GM18511 (cell line): Measurements from ENCODE around the gene RASD1.

Experiments
- ATAC-seq: cut with Tn5 transposase; IDR thresholded peaks from one replicate; pipeline ENCODE4 v1.9.1; 2021; ENCODE audit warnings: mild to moderate bottlenecking, moderate library complexity; ENCODE audit not compliant: unreplicated experiment

RASD1 gene

DNA sequence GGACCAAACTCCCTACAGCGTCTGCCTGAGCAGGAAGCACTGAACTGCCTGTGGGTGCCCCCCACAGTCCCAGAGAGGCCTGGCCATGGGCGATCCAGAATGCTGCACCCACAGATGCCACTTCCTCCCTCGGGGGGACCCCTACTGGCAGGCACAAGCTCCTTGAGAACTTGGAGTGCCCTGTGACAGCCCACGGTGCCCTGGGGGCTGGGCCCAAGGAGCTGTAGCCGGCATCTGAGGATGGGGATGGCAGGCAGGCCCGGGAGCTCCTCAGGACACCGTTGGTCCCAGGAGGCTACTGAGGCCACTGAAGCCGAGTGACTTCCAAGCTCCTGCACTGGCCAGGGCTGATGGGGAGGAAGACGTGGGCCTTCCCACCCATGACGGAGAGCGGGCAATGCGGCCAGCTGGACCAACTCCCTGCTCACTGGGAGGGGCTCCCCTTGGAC lies 15.1 kb upstream of the RASD1 start:
- ATAC-seq: no peak

DNA sequence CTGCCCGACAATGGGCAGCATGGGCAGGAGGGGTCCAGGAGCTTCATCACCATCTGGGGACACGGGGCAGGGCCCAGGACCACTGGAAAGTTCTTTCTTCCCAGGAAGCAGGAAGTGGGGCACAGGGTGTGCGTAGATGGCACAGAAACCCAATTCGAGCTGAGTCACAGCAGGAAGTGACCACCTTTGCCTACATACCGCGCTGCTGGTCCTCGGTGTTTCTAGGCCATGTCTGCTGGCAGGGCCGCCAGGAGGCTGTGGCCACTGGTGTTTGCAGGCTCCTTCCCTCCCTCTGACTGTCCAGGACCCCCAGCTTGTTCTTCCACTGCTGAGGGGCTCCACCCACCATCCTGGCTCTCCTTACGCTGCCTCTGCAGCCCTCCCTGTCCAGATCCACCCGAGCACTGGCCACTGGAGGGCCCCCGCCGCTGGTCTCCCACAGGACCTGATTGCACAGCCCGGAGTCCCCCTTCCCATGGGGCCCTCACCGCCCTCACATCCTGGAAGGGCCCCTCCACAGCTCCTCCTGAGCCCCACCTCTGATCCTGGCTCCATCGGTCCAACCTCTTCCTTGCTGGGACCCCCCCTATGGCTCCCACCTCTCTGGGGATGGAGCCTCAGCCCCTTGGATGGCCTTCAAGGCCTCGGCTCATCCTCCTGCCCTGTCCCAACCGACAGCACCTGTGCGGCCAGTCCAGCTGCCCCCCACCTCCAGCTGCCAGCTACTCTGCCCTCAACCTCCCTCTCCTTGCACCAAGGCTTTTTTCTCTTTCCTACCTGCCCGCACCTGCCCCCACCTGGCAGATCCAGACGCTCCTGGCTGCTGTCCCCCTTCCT lies 14.5 kb upstream of the RASD1 start:
- ATAC-seq: no peak

DNA sequence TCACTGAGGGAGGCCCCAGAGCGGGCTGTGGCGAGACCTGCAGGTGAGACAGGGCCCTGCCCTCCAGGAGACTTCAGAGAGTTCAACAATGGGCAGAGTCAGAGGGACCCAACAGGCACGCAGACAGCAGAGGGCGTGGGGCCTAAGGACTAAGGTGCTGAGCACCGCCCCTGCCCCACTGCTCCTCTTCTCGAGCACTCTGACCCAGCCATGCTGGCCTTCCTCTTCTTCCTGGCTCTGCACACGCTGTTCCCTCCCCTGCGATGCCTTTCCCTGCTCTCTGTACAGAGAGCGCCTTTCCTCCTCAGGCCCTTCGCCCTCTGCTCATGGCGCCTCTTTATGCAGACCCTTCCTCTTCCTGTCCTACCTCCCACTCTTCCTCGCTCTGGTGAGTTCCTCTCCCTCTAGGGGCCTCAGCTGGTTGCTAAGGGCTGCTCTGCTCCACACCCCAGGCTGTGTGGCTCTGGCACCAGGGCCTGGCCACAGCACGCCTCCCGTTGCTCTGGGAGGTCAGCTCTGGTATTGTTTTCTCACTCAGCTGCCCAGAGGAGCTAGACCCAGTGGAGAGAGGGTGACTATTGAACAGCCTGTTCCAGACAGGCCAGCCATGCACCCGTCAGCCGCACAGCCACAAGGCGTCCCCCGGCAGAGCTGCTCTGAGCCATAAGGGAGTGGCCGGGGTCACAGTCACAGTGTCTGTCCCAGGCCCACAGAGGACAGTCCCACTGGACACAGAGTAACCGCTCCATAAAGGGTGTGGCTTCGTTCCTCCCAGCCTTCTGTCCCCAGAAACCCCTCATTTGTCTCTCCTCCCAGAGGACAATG lies 13.6 kb upstream of the RASD1 start:
- ATAC-seq: no peak

DNA sequence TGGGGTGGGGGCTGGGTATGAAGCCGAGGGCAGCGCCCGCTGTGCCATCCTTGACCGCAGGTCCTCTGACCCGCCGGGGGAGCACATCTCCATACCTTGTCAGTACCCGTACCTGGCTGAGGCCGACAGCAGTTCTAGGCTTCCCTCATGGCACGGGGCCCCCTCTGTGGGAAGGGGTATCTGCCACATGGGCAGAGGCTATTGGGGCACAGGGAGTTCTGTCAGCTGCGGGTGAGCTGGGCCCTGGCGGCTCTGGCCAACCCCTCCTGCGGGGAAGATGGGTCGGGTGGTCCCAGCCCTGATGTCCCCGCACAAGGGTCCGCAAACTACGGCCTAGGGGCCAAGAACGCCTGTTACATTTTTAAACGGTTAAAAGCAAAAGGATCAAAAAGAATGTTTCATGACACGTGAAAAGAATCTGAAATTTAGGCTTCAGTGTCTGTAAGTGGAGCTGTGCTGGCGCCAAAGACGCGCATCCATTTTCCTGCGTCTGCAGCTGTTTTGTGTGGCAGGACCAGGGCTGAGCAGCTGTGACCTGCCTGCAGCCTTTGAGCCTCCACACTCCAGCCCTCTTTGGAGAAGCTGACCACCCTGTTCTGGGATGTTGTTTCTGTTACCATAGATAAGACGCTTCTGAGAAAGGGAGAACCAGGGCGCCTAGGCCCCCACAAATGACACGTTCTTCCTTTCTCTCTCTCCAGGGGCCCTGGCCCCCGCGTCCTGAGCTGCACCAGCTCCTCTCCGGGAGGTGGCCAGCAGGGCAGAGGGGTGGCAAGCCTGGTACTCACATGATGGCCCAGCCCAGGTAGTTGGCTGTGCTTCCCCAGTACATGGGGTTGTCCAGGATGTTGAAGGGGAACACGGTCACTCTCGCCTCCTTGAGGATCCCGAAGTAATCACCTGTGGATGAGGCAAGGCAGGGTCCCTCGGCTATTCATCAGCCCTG lies 12.7 kb upstream of the RASD1 start:
- no peak for ATAC-seq

DNA sequence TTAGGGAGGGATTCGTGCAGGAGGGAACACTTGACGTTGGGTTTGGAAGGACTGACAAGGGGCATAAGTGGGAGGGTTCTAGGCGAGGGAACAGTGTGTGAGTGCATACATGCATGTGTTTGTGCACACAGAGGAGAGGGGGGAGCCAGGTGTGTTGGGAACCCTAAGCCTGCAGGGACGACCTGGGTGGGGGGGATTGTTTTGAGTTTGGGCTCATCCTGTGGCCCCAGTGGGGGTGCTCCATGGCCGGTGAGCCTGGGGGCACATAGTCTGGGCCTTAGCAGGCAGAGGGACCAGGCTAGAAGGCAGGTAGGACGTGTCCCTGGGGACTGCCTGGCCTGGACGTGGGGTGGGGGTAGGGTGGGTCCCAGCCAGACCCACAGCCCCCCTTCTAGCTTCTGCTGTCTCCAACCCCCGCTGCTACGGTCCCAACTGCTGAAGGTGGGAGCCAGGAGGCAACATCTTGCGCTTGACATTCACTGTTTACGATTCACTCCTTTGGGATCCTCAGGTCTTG lies 11.9 kb upstream of the RASD1 start:
- ATAC-seq: no peak

DNA sequence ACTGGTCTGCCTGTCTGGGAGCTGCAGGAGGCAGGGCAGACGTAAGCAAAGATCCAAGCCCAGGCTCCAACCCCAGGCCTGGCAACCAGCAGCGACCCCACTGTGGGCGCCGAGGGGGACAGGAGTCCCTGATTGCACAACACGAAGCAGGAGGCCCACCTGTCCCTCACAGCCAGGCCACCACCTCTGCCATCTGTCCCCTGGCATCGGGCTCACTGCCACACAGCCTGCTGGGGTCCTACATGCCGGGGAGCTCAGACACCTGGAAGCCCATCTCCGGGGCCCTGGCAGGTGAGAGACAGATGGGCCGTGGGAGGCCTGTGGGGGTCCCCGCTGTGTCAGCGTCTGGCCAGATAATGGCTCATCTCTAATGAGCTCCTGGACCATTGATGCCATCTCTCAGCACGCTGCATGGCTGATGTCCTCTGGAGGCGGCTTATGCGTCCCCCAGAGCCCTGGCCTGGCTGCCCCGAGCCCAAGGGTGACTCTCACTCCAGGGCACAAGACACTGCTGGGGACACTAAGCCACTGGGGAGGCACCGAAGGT lies 11.3 kb upstream of the RASD1 start:
- no peak for ATAC-seq

- no peak for ATAC-seq
Observed at GRCh38 chr17:17506893-17507464, 10.8 kb upstream of the RASD1 start.

DNA sequence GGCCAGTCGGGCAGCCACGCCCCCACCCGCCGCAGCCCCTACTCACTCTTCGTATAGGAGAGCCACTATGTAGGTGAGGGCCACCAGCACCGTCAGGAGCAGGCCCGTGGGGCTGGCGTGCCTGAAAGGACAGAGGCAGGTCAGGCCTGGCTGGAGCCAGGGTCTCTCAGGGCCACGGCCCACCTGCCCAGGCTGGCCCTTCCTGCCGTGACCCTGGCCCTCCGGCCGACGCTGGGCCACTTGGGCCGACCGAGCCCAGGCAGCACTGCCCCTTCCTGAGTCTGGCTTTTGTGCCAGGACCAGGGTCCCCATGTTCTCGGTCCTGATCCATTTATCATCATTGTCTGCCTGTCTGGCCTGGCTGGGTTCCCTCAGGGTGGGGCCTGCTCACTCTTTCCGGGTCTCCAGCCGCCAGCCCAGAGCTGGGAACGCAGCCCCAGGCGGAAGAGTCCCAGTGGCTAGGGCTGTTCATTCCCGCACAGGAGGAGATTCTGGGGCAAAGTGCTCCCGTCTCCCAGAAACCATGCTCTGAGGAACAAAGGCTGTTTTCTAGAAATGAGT lies 10.1 kb upstream of the RASD1 start:
- ATAC-seq: no peak

DNA sequence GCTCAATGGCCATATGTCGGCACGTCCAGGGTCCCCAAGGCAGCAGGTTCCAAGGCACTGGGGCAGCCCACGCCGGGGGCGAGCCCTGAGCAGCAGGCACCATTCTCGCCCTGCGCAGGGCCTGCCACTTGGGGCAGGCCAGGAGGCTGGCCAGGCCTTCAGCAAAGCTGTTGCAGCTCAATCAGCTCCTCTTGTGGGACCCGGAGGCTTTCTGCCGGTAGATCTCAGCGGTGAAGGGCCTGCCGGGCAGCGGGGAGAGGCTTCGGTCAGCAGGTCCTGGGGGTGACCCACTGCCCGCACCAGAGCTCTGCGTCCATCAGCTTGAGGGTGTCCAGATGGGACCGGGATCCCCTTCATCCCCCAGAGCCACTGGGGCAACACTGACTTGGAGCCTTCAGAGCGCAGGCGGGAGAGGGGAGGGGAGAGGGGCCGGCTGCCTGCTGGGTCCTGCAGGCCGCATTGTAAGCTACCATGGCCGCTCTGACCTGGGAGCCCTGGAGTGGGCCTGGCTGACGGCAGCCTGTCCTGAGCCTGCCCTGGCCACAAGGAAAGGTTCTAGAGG lies 9.5 kb upstream of the RASD1 start:
- no peak for ATAC-seq

GRCh38 chr17:17505151-17505550 lies 9.0 kb upstream of the RASD1 start:
- no peak for ATAC-seq

DNA sequence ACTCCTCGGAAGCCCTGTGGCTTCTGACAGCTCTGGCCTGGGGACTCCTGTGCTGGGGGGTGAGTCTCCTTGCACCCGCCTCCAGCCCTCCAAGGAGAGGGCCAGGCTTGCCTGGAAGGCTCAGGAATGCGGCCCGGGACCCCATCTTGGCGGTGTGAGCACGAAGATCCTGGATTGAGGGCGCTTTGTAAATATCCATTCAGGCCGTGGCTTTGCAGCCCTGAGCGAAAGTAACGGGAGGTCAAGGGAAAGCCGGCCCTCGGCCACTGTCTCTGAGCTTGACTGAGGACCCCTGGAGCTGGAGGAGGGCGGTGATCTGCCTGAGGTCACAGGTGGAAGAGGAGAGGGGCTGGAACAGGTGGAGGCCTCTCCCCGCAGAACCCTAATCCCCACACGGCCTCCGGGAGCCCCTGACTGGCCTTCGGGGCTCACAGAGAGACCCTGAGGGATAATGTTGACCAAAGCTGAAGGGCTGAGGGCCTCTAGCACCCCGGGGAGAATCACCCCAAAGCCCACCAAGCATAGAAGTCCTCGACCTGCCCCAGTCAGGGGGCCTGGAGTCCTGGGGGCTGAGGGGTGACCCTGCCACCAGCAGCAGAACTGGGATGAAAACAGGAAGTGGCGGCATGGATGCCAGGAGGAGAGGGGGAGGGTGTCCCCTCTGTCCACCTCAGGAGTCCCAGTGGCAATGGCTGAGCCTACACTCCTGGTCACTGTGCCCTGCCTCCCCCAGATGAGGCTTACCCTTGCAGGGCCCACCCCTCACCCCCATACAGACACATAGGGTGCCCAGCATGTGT lies 8.3 kb upstream of the RASD1 start:
- ATAC-seq: no peak

- no peak for ATAC-seq
Observed at GRCh38 chr17:17503566-17504130, 7.5 kb upstream of the RASD1 start.

- ATAC-seq: no peak
Observed at GRCh38 chr17:17502741-17503565, 6.8 kb upstream of the RASD1 start.

- ATAC-seq: no peak
Observed at GRCh38 chr17:17500999-17501605, 4.9 kb upstream of the RASD1 start.

DNA sequence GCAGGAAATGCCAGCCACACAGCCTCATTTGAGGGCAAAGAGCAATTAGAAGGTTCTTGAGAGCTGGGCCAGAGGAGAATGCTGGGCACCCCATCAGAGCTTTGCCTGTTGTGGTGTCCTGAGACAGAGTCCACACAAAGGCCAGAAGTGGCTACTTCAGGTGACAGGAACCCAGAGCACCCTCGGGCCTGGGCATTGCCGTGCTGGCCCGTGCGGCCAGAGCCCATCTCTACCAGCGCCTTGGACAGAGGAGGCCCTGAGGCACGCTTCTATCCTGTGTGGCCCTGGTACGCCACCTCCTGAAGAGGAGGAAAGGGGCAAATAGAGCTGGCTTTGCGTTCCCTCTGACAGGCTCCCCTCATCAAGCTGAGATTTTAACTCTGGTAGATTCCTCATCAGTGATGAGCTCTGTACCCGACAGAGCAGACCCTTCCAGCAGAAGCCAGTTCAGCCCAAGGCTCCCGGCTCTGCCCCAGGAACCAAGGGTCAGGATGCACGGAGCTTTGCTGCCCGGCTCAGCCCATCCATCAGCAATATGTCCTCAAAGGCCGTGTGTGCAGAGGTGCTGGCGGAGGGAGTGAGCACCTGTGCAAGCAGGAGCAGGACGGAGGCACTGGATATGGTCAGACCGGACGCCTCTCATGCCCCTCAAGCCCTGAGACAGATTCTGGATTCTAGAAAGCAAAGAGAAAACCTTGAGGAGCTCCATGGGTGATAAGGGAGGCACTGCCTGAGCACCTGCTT lies 3.4 kb upstream of the RASD1 start:
- no peak for ATAC-seq

DNA sequence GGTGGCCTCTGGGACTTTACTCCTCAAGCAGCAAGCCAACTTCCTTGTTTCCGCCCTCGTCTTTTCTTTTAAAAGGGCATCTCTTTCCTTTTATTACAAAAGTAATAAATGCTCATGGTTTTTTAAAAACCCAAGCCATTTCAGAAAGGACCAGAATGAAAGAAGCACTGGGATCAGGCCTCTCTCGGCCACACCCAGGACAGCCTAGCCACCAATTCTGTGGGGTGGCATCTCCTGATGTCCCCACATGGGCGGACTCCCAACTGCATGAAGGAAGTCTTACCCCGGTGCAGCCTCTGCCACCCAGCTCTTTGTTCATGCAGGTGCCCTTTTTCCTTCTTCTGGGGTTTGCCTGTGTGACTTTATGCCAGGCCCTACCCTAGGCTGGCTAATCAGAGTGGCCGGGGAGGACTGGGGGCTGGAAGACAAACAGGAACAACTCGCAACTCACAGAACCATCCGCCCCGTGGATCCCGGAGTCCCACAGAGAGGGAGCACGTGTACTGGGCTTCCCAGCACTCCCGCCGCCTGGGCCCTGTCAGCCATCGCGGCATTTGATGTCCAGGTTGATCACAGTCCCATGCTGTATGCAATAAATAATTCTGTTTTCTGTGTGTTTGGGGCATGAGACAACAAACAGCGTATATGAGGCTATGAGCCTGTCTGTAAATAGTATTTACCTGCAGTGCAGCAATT lies 2.6 kb upstream of the RASD1 start:
- no peak for ATAC-seq
